GM12874 (cell line): Measurements from ENCODE around the gene HTT.

Experiments
- TF ChIP-seq, protein P1 (sequence below): IDR thresholded peaks from 2 replicates; pipeline ENCODE4 v1.5.1; 2011; ENCODE audit warnings: low read depth, mild to moderate bottlenecking, control low read depth, low read length, moderate library complexity; ENCODE audit not compliant: insufficient read depth

Gene HTT

DNA sequence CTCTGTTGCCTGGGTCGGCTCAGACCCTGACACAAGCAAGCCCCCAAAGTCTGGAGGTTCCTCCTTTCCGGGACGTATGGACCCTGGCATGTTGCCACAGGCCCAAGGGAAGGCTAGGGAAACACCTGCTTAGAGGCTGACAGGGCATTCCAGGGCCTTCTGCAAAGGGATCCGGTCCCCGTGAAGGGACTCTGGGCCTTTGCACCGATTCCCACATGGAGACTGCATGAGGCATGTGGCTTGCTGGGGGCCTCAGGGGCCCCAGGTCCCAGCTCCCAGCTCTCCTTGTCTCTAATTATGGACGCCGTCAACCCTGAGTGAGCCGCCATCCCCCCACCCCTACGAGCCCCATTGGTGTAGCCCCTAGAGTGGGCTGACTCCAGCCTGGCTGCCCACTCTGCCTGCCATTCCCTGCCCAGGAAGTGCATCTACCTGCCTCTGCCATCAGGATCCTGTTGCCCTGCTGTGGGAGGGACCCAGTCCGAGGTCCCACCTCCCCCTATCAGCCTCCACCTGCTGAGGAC lies 214.2 kb downstream of the HTT start:
- TF ChIP-seq, protein P1, sequence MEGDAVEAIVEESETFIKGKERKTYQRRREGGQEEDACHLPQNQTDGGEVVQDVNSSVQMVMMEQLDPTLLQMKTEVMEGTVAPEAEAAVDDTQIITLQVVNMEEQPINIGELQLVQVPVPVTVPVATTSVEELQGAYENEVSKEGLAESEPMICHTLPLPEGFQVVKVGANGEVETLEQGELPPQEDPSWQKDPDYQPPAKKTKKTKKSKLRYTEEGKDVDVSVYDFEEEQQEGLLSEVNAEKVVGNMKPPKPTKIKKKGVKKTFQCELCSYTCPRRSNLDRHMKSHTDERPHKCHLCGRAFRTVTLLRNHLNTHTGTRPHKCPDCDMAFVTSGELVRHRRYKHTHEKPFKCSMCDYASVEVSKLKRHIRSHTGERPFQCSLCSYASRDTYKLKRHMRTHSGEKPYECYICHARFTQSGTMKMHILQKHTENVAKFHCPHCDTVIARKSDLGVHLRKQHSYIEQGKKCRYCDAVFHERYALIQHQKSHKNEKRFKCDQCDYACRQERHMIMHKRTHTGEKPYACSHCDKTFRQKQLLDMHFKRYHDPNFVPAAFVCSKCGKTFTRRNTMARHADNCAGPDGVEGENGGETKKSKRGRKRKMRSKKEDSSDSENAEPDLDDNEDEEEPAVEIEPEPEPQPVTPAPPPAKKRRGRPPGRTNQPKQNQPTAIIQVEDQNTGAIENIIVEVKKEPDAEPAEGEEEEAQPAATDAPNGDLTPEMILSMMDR = no peak

DNA sequence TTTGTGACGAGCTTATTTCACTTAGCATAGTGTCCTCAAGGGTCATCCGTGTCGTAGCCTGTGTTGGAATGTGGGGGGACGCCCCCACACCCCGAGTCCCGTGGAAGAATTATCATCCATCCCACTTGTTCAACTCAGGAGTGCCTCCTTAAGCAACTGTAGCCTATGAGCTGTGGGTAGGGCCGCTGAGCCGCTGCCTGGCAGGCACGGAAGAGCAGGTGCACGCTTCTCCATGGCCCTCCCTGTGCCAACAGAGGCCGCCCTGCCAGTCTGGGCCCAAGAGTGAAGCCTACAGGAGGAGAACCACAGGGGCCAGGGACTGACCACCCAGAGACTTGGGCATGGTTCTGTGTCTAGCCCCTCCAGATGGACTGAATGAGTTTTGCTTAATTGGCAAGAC lies 216.0 kb downstream of the HTT start:
- TF ChIP-seq, protein P1 = no peak

DNA sequence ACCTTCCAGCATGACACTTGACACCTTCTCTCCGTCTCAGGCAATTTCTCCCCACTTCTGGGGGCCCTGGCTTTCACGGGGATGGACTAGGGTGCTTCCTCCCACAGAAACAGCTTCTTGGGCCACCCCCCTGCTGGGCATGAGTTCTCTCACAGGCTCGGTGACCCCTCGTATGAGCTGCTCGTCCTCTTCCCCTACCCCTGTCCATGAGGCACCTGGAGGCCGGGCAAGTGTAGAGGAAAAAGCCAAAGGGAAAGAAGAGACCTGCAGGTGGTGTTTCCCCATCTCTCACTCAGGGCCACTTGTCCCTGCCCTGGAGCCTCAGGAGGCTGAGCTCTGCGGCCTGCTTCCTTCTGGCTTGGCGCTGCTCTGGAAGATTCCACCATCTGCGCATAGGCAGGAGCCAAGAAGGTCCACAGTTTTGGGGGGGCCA lies 216.4 kb downstream of the HTT start:
- TF ChIP-seq, protein P1 = no peak

DNA sequence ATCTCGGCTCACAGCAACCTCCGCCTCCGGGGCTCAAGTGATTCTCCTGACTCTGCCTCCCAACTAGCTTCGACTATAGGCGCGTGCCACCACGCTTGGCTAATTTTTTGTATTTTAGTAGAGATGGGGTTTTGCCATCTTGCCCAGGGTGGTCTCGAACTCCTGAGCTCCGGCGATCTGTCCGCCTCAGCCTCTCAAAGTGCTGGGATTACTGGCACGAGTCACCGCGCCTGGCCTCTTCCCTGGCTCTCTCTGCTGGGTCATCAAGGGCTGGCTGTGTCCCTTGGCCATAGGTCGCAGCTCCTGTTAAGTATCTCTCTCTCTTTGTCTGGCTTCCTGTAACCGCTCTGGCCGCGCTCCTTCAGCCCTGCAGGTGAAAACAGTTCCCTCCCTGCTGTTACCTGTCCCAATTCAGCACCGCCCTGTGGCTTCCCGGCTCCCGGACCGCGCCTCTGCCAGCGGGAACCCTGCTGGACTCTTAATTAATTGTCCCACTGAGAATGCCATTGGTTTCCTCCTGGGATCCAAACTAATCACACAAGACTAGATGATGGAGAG lies 217.0 kb downstream of the HTT start:
- TF ChIP-seq, protein P1 = no peak

DNA sequence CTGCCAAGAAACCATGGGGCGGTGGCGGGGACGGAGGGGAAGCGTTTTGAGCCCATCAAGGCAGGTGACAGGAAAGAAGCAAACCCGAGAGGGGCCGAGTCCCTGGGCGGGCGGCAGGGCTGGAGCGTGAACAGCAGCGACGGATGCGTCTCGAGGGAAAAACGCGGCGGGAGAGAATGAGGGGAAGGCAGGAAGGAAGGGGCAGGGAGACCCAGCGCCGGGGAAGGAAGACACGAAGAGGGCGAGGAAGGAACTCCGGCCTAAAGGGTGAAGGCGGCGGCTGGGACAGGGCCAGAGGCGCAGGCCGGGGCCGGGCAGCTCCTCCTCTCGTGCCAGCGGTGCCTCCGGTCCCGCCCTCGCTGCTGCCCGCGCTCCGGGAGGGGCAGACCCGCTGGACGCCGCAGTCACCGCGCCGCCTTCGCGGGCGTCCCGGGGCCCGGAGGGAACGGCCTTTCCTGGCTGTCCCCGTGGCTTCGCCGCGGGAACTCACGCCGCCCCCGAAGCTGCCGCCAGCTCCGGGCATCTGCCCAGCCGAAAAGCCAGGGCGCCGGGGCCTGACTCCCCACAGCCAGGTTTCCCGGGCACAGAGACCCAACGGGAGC lies 217.6 kb downstream of the HTT start:
- TF ChIP-seq, protein P1 = no peak

DNA sequence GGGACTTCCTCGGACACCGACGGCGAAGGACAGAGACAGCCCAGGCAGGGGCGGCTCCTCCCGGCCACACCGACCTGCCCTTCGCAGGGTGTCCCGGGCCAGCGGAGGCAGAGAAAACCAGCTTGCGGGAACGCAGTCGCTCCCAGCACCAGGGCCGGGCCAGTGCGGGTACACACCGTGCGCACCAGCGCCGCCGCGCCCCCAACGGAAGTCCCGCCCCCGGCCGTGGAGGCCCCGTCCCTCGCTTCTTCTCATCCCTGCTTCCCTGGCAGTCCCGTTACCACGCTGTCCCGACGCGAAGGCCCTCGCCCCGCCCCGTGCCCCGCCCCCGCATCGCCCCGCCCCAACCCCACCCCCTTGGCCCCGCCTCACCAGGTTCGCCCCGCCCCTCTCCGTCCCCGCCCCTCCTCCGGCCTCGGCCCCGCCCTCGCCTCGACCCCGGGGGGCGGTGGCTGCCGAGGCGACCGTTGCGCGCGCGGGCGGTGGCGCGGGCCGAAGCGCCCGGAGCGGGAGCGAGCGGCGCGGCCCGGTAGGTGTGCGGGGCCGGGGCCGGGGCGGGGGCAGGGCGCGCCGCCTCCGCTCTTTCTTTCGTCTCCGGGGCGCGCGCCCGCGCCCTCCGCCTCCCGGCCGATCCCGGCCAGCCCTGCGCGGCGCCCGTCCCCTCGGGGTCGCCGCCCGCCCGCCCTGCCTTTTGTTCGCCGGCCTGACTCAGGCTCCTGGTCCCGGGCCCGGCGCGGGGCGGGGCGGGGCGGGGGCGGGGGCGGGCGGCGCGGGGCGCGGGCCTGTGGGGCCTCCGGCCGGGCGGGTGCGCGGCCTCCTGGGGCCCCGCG lies 218.3 kb downstream of the HTT start, which contains the start of gene RGS12:
Gene RGS12 (plus strand): TSS at position 451 of the 830 bp plus-strand sequence. CDS start 23,150 bp downstream, outside the sequence.
- TF ChIP-seq, protein P1 = no peak
